Activated naive CD8-positive, alpha-beta T cell (primary cell): Measurements from ENCODE around the gene KIAA0930.

Source experiments
- H3K27ac Mint-ChIP-seq: one replicate; pipeline ENCODE4 v1.8.0; 2021; ENCODE audit warnings: mixed read lengths
- H3K27me3 Mint-ChIP-seq: one replicate; pipeline ENCODE4 v1.8.0; 2021; ENCODE audit warnings: mixed read lengths
- H3K36me3 Mint-ChIP-seq: one replicate; pipeline ENCODE4 v1.8.0; 2021; ENCODE audit warnings: mixed read lengths
- H3K4me1 Mint-ChIP-seq: one replicate; pipeline ENCODE4 v1.8.0; 2021; ENCODE audit warnings: low read depth, mixed read lengths
- H3K4me3 Mint-ChIP-seq: one replicate; pipeline ENCODE4 v1.8.0; 2021; ENCODE audit warnings: mild to moderate bottlenecking, mixed read lengths
- H3K9me3 Mint-ChIP-seq: one replicate; pipeline ENCODE4 v1.8.0; 2021; ENCODE audit warnings: low read depth, mixed read lengths

Gene KIAA0930

DNA sequence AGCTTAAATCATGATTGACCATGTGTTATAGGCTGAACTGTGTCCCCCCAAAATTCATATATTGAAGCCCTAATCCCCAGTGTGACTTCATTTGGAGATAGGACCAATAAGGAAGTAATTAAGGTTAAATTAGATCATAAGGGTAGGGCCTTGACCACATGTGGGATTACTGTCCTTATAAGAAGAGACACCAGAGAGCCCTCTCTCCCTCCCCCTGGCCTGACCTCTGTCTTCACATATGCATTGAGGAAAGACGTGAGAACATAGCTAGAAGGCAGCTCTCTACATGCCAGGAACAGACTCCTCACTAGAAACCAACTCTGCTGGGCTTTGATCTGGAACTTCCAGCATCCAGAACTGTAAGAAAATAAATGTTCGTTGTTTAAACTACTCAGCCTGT lies 90.6 kb downstream of the KIAA0930 start:
- Mint-ChIP-seq H3K36me3 (peaks cover 12% of the 10 kb centered on the region), H3K27me3 (no peaks in the 10 kb centered on the region), H3K9me3 (no peaks in the 10 kb centered on the region), H3K4me1 (peaks cover 9% of the 10 kb centered on the region), H3K4me3 (no peak overlapping the region), H3K27ac (no peak overlapping the region)

DNA sequence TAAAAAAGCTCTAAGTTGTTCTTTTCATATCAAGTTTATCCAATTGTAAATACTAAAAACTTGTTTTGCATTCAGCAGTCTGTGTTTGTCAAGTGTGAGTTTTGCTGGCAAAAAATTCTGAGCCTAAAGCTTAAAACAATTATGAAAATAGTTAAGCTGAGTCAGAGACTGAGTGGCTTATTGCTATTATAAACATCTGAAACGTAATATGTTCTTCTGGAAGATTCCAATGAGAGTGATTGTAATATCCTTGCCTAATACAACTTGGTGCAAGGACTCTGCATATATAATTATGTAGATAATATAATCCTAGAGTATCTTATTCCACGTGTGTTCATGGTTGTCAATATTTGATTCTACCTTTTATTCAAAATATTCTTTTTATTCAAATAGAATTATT lies 91.0 kb downstream of the KIAA0930 start:
- no peaks in the 10 kb centered on the region for H3K27me3 Mint-ChIP-seq
- peaks cover 10% of the 10 kb centered on the region for H3K36me3 Mint-ChIP-seq
- no peak overlapping the region for H3K27ac Mint-ChIP-seq
- peaks cover 11% of the 10 kb centered on the region for H3K4me1 Mint-ChIP-seq
- H3K4me3 Mint-ChIP-seq, result no peak overlapping the region
- H3K9me3 Mint-ChIP-seq, result no peaks in the 10 kb centered on the region

DNA sequence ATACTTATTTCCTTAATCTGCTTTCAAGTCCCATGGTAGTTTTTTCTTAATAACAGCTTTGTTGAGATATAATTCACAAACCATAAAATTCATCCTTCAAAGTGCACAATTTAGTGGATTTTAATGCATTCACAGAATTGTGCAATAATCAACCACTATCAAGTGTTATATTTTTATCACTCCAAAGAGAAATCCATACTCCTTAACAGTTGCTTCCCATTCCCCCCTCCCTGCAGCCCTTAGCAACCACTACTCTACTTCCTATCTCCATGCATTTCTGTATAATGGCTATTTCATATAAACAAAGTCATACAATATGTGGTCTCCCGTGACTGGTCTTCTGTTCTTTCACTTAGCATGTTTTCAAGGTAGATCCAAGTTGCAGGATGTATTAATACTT lies 95.8 kb downstream of the KIAA0930 start:
- H3K27ac Mint-ChIP-seq, result no peak overlapping the region
- H3K4me3 Mint-ChIP-seq, result no peak overlapping the region
- no peaks in the 10 kb centered on the region for H3K9me3 Mint-ChIP-seq
- H3K27me3 Mint-ChIP-seq, result no peaks in the 10 kb centered on the region
- peaks cover 1% of the 10 kb centered on the region for H3K4me1 Mint-ChIP-seq
- H3K36me3 Mint-ChIP-seq, result peaks cover 8% of the 10 kb centered on the region

DNA sequence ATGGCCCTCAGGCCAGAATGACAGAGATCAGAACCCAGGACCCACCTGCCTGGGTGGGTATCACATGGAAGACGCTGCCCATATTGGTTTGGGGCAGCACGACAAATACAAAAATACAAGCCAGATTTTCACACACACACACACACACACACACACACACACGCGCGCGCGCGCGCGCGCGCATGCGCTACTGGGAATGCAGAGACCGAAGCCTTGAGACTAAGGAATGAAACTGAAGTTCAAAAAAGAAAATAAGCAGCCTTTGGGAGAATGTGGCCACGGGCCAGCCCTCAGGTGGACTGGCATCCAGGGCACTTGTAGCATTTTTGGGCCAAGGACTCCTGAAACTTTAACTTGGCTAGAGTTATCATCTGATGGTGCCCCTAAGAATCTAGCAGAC lies 98.3 kb downstream of the KIAA0930 start:
- H3K4me1 Mint-ChIP-seq, result peaks cover 1% of the 10 kb centered on the region
- H3K4me3 Mint-ChIP-seq, result no peak overlapping the region
- peaks cover 14% of the 10 kb centered on the region for H3K36me3 Mint-ChIP-seq
- H3K9me3 Mint-ChIP-seq, result no peaks in the 10 kb centered on the region
- peak overlapping the region; percentile 34 for H3K27ac Mint-ChIP-seq
- H3K27me3 Mint-ChIP-seq, result no peaks in the 10 kb centered on the region
